ENCODE results near the gene SDHA. TPM values are rescaled to one million over a fixed set of nuclear protein-coding genes. Genes with fewer than 3 reads are reported as not detected.

The SDHA gene
- total and polyA plus RNA-seq, 2 of the 8 experiments (the other 6 are each of a cell fraction or from before 2014, with no cell fraction given): 59.7 to 87.3 TPM

DNA sequence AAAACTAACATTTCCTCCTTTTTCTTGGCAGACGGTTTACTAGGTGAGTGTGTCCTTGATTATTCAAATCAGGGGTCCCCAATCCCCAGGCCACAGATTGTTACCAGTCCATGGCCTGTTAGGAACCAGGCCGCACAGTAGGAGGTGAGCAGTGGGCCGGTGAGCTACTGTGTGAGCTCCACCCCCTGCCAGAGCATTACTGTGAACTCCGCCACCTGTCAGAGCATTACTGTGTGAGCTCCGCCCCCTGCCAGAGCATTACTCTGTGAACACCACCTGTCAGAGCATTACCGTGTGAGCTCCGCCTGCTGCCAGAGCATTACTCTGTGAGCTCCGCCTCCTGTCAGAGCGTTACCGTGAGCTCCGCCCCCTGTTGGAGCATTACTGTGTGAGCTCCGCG lies 39.0 kb downstream of the SDHA start:
- ChIA-PET CTCF (ENCODE audit: partially characterized antibody) (interaction anchor here (1.4 to 1.5 kb wide), 2 partner anchors 11 to 18 kb away, joined by 3 to 7 read pairs; no protein-coding TSS in a partner anchor), POLR2A (ENCODE audit: partially characterized antibody) (no interaction called here)
- Histone ChIP-seq H3K79me1 (ENCODE audit: low read depth, low read length) (no peaks in the 10 kb centered on the region), H3K23me2 (ENCODE audit: low read depth, low read length) (no peaks in the 10 kb centered on the region), H4K91ac (replicated peaks; ENCODE audit: insufficient read length, low read length) (no peak overlapping the region), H2BK12ac (ENCODE audit: low read depth, low read length) (no peak overlapping the region), H2BK20ac (ENCODE audit: low read length) (no peak overlapping the region), H3K9me3 (ENCODE audit: insufficient read depth in 2 of 2, low read depth in 1 of 2, low read length in 1 of 2) (peaks cover 0 to 27% of the 10 kb centered on the region in 2 experiments; a peak in 1 of 4 replicates), H2AFZ (ENCODE audit: low read length) (no peak overlapping the region), H2BK15ac (ENCODE audit: low read length) (no peak overlapping the region), H3K4me3 (ENCODE audit: extremely low read depth in 1 of 4, insufficient read depth in 2 of 4, low read depth in 3 of 4, low read length in 4 of 4) (no peak overlapping the region), H4K8ac (ENCODE audit: extremely low read depth, insufficient read depth, low read length) (no peak overlapping the region), H3K79me2 (ENCODE audit: control insufficient read depth in 1 of 2, insufficient read depth in 2 of 2, low read length in 2 of 2) (no peaks in the 10 kb centered on the region), H3K27ac (ENCODE audit: low read depth, low read length) (no peak overlapping the region), H2BK120ac (replicated peaks; ENCODE audit: low read depth, low read length) (no peak overlapping the region), H2BK5ac (ENCODE audit: low read depth, low read length) (no peak overlapping the region), H3K4me2 (ENCODE audit: insufficient read depth in 1 of 2, low read depth in 2 of 2, low read length in 2 of 2) (no peak overlapping the region), H3K9ac (replicated peaks in 1 of 4; ENCODE audit: extremely low read depth in 1 of 4, low read depth in 3 of 4, low read length in 3 of 4) (no peak overlapping the region), H4K5ac (ENCODE audit: insufficient read length, low read depth, low read length) (no peak overlapping the region), H3K14ac (ENCODE audit: insufficient read length) (no peak overlapping the region), H3K27me3 (replicated peaks in 1 of 4; ENCODE audit: control insufficient read depth in 3 of 4, extremely low read depth in 1 of 4, insufficient read depth in 3 of 4, low read length in 3 of 4) (no peaks in the 10 kb centered on the region), H3K18ac (ENCODE audit: extremely low read depth, low read length) (no peak overlapping the region), H2AK5ac (ENCODE audit: low read depth, low read length) (no peak overlapping the region), H3K4ac (replicated peaks; ENCODE audit: insufficient read length, low read depth, low read length) (no peak overlapping the region), H3K23ac (ENCODE audit: insufficient read length) (no peak overlapping the region), H4K20me1 (replicated peaks in 1 of 2; ENCODE audit: control insufficient read depth in 1 of 2, insufficient read depth in 2 of 2, low read length in 2 of 2) (no peaks in the 10 kb centered on the region), H3K4me1 (replicated peaks in 1 of 4; ENCODE audit: control insufficient read depth in 3 of 4, insufficient read depth in 4 of 4, low read length in 3 of 4) (no peaks in the 10 kb centered on the region), H3K56ac (replicated peaks; ENCODE audit: insufficient read length, low read depth, low read length) (no peak overlapping the region), H3K36me3 (ENCODE audit: control insufficient read depth in 2 of 4, insufficient read depth in 4 of 4, low read length in 3 of 4) (peaks cover 2 to 43% (median 19%) of the 10 kb centered on the region in 4 experiments; a peak in 7 of 8 replicates)
- DNase-seq (ENCODE audit: low read depth in 1 of 2, low spot score in 2 of 2): no peak
- WGBS, 2 experiments (ENCODE audit: extremely low coverage in 1 of 2, insufficient coverage in 1 of 2, insufficient read length in 1 of 2, insufficient replicate concordance in 2 of 2, low coverage in 1 of 2, low lambda C conversion rate in 2 of 2, missing lambda C conversion rate in 1 of 2): 97% methylated on average over 13 of the region's 13 CpGs; no CpG with 5 or more reads in 1 of the 2 experiments
- no peak for FAIRE-seq
- TF ChIP-seq, protein P1, sequence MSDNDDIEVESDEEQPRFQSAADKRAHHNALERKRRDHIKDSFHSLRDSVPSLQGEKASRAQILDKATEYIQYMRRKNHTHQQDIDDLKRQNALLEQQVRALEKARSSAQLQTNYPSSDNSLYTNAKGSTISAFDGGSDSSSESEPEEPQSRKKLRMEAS (IDR thresholded peaks at IDR 0.05): no peak
- TF ChIP-seq, protein P2, sequence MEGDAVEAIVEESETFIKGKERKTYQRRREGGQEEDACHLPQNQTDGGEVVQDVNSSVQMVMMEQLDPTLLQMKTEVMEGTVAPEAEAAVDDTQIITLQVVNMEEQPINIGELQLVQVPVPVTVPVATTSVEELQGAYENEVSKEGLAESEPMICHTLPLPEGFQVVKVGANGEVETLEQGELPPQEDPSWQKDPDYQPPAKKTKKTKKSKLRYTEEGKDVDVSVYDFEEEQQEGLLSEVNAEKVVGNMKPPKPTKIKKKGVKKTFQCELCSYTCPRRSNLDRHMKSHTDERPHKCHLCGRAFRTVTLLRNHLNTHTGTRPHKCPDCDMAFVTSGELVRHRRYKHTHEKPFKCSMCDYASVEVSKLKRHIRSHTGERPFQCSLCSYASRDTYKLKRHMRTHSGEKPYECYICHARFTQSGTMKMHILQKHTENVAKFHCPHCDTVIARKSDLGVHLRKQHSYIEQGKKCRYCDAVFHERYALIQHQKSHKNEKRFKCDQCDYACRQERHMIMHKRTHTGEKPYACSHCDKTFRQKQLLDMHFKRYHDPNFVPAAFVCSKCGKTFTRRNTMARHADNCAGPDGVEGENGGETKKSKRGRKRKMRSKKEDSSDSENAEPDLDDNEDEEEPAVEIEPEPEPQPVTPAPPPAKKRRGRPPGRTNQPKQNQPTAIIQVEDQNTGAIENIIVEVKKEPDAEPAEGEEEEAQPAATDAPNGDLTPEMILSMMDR (IDR thresholded peaks at IDR 0.05; ENCODE audit: control extremely low read depth in 1 of 3, insufficient read depth in 1 of 3, low read depth in 1 of 3, low read length in 3 of 3): no peak
- TF ChIP-seq SUZ12 (IDR thresholded peaks at IDR 0.05; ENCODE audit: low read length) (no peak), SIN3A (conservative IDR thresholded peaks at IDR 0.05 in 1 of 2, IDR thresholded peaks at IDR 0.05 in 1 of 2; ENCODE audit: low read depth in 1 of 2, low read length in 2 of 2) (no peak), RNF2 (IDR thresholded peaks at IDR 0.05; ENCODE audit: borderline replicate concordance, low read depth, low read length, missing control alignments, poor library complexity, severe bottlenecking) (no peak), EGR1 (IDR thresholded peaks at IDR 0.05; ENCODE audit: borderline replicate concordance, low read depth, low read length) (no peak), TAF7 (optimal IDR thresholded peaks at IDR 0.05; ENCODE audit: borderline replicate concordance, low read depth, low read length) (no peak), JUND (IDR thresholded peaks at IDR 0.05; ENCODE audit: low read length) (no peak), SP1 (IDR thresholded peaks at IDR 0.05; ENCODE audit: low read depth, low read length) (no peak), BACH1 (IDR thresholded peaks at IDR 0.05; ENCODE audit: low read length) (no peak), CHD1 (IDR thresholded peaks at IDR 0.05; ENCODE audit: low read depth, low read length) (no peak)
